ENCODE results near the gene NR3C2.

The NR3C2 gene

GRCh38 chr4:148441986-148442831, at the start of gene NR3C2:
TSS of gene NR3C2 (minus strand) at chr4:148442414.
- DNase-seq (ENCODE audit: low spot score): peak; percentile 99

- DNase-seq (ENCODE audit: low spot score): no peak
These were observed 45.0 kb upstream of the NR3C2 start for GRCh38 chr4:148487181-148487580.

- no peak for DNase-seq (ENCODE audit: low spot score)
These were observed 39.4 kb upstream of the NR3C2 start for GRCh38 chr4:148481636-148482035.

GRCh38 chr4:148477276-148477675, 35.1 kb upstream of the NR3C2 start:
- no peak for DNase-seq (ENCODE audit: low spot score)

- no peak for DNase-seq (ENCODE audit: low spot score)
These were observed 27.7 kb upstream of the NR3C2 start for GRCh38 chr4:148469938-148470337.

- DNase-seq (ENCODE audit: low spot score): no peak
These were observed 12.6 kb upstream of the NR3C2 start for GRCh38 chr4:148454835-148455234.

- DNase-seq (ENCODE audit: low spot score): no peak
These were observed 11.6 kb upstream of the NR3C2 start for GRCh38 chr4:148453833-148454232.

GRCh38 chr4:148452970-148453369, 10.8 kb upstream of the NR3C2 start:
- no peak for DNase-seq (ENCODE audit: low spot score)

GRCh38 chr4:148449921-148450320, 7.7 kb upstream of the NR3C2 start:
- DNase-seq (ENCODE audit: low spot score): no peak

GRCh38 chr4:148448141-148448540, 5.9 kb upstream of the NR3C2 start:
- DNase-seq (ENCODE audit: low spot score): no peak

GRCh38 chr4:148447681-148448080, 5.5 kb upstream of the NR3C2 start:
- peak; percentile 37 for DNase-seq (ENCODE audit: low spot score)

GRCh38 chr4:148445860-148446330, 3.7 kb upstream of the NR3C2 start:
- DNase-seq (ENCODE audit: low spot score): no peak

- peak; percentile 59 for DNase-seq (ENCODE audit: low spot score)
These were observed 3.1 kb upstream of the NR3C2 start for GRCh38 chr4:148445071-148445859.

- peak; percentile 45 for DNase-seq (ENCODE audit: low spot score)
These were observed 2.3 kb upstream of the NR3C2 start for GRCh38 chr4:148444296-148445070.

- peak; percentile 18 for DNase-seq (ENCODE audit: low spot score)
These were observed 1.5 kb upstream of the NR3C2 start for GRCh38 chr4:148443512-148444295.

GRCh38 chr4:148442832-148443511, 758 bp upstream of the NR3C2 start:
- DNase-seq (ENCODE audit: low spot score): no peak

- DNase-seq (ENCODE audit: low spot score): no peak
These were observed 609 bp downstream of the NR3C2 start for GRCh38 chr4:148441624-148441985.

- no peak for DNase-seq (ENCODE audit: low spot score)
These were observed 4.2 kb downstream of the NR3C2 start for GRCh38 chr4:148438047-148438446.

GRCh38 chr4:148437439-148437838, 4.8 kb downstream of the NR3C2 start:
- DNase-seq (ENCODE audit: low spot score): no peak

GRCh38 chr4:148436512-148436911, 5.7 kb downstream of the NR3C2 start:
- DNase-seq (ENCODE audit: low spot score): no peak
